ENCODE data around the gene GNL2. TPM values are rescaled to one million over a fixed set of nuclear protein-coding genes. Genes with fewer than 3 reads are reported as not detected.
"Not testable (repeated sequence)": the region's sequence is repeated elsewhere in the genome, so short reads cannot be mapped to it uniquely, and the experiment has no call there.

The GNL2 gene
- total RNA-seq, 1 experiment from 2014 or later = 106 TPM

- no peak overlapping the region for H4K5ac ChIP-seq (ENCODE audit: insufficient read length, low read depth, low read length)
- H4K8ac ChIP-seq (replicated peaks; ENCODE audit: insufficient read length, low read depth, low read length) = no peak overlapping the region
- H3K79me2 ChIP-seq (ENCODE audit: insufficient read depth, low read length) = no peaks in the 10 kb centered on the region
- H4K91ac ChIP-seq (ENCODE audit: insufficient read length, low read depth, low read length) = no peak overlapping the region
- H3K27me3 ChIP-seq (ENCODE audit: insufficient read depth, low read length) = no peaks in the 10 kb centered on the region
- no peak overlapping the region for H2AK5ac ChIP-seq (ENCODE audit: insufficient read length, low read length)
- H2BK120ac ChIP-seq (ENCODE audit: low read depth, low read length, poor library complexity, severe bottlenecking) = no peak overlapping the region
- no peak overlapping the region for H2BK15ac ChIP-seq (ENCODE audit: low read depth, low read length)
- no peak overlapping the region; a peak in 1 of 7 replicates for H3K27ac Mint-ChIP-seq
- H3K36me3 Mint-ChIP-seq (ENCODE audit: insufficient read depth in 1 of 3, low read depth in 3 of 3) = peaks cover 0 to 5% (median 0%) of the 10 kb centered on the region in 3 experiments; a peak in 2 of 7 replicates
- no peak overlapping the region for H3K4me3 Mint-ChIP-seq
- no peak overlapping the region for H2BK20ac ChIP-seq (ENCODE audit: low read depth, low read length, poor library complexity, severe bottlenecking)
- no peaks in the 10 kb centered on the region for H3K79me1 ChIP-seq (ENCODE audit: insufficient read depth, low read depth, low read length, poor library complexity, severe bottlenecking)
- no peak overlapping the region for H3K23ac ChIP-seq (ENCODE audit: insufficient read length, low read depth, low read length)
- H2AFZ ChIP-seq (ENCODE audit: low read length) = no peak overlapping the region
- TF ChIP-seq, protein P1, sequence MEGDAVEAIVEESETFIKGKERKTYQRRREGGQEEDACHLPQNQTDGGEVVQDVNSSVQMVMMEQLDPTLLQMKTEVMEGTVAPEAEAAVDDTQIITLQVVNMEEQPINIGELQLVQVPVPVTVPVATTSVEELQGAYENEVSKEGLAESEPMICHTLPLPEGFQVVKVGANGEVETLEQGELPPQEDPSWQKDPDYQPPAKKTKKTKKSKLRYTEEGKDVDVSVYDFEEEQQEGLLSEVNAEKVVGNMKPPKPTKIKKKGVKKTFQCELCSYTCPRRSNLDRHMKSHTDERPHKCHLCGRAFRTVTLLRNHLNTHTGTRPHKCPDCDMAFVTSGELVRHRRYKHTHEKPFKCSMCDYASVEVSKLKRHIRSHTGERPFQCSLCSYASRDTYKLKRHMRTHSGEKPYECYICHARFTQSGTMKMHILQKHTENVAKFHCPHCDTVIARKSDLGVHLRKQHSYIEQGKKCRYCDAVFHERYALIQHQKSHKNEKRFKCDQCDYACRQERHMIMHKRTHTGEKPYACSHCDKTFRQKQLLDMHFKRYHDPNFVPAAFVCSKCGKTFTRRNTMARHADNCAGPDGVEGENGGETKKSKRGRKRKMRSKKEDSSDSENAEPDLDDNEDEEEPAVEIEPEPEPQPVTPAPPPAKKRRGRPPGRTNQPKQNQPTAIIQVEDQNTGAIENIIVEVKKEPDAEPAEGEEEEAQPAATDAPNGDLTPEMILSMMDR (conservative IDR thresholded peaks at IDR 0.05) = no peak
- no peak overlapping the region for H3K4me2 ChIP-seq (ENCODE audit: insufficient read depth, insufficient read length, low read length)
- H3K27ac ChIP-seq (ENCODE audit: insufficient read length, low read depth, low read length) = no peak overlapping the region
- no peak overlapping the region for H3K14ac ChIP-seq (ENCODE audit: insufficient read depth, low read length)
- H4K20me1 ChIP-seq (ENCODE audit: control insufficient read depth, insufficient read depth, insufficient read length) = no peaks in the 10 kb centered on the region
- H3K9ac ChIP-seq (ENCODE audit: extremely low read depth, insufficient read length, low read length) = no peak overlapping the region
- no peak for DNase-seq
- H3K4me1 ChIP-seq (ENCODE audit: insufficient read depth, low read length) = no peaks in the 10 kb centered on the region
- no peak overlapping the region for H3K18ac ChIP-seq (ENCODE audit: insufficient read length, low read depth, low read length)
- no peaks in the 10 kb centered on the region for H3K9me3 ChIP-seq (ENCODE audit: control insufficient read depth, low read depth, low read length)
- H3K4me1 Mint-ChIP-seq = peaks cover 15 to 18% of the 10 kb centered on the region in 2 experiments
- no peak overlapping the region for H3K56ac ChIP-seq (ENCODE audit: insufficient read length, low read depth, low read length)
- no peak overlapping the region for H2BK12ac ChIP-seq (ENCODE audit: insufficient read length, low read depth, low read length)
- H3K27me3 Mint-ChIP-seq (ENCODE audit: low read depth) = peaks cover 7% of the 10 kb centered on the region
- H3T11ph ChIP-seq (ENCODE audit: low read length) = no peak overlapping the region
- peaks cover 0 to 9% of the 10 kb centered on the region in 2 experiments; a peak in 2 of 5 replicates for H3K9me3 Mint-ChIP-seq
- H3K4ac ChIP-seq (ENCODE audit: low read depth, low read length) = no peak overlapping the region
- peaks cover 7% of the 10 kb centered on the region for H3K23me2 ChIP-seq (ENCODE audit: insufficient read length, low read depth, low read length, poor library complexity, severe bottlenecking)
- no peak overlapping the region for H2BK5ac ChIP-seq (ENCODE audit: insufficient read length, low read length)
These were observed 76.1 kb downstream of the GNL2 start for GRCh38 chr1:37519613-37520012.

DNA sequence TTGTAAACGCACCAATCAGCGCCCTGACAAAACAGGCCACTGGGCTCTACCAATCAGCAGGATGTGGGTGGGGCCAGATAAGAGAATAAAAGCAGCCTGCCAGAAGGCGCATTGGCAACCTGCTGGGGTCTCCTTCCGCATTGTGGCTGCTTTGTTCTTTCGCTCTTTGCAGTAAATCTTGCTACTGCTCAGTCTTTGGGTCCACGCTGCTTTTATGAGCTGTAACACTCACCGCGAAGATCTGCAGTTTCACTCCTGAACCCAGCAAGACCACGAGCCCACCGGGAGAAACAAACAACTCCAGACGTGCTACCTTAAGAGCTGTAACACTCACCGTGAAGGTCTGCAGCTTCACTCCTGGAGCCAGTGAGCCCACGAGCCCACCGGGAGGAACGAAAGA, 76.8 kb downstream of the GNL2 start:
- peaks cover 15 to 18% of the 10 kb centered on the region in 2 experiments for H3K4me1 Mint-ChIP-seq
- not testable (repeated sequence) for H3K4me1 ChIP-seq (ENCODE audit: insufficient read depth, low read length); H4K5ac ChIP-seq (ENCODE audit: insufficient read length, low read depth, low read length); H2BK12ac ChIP-seq (ENCODE audit: insufficient read length, low read depth, low read length); H3K23me2 ChIP-seq (ENCODE audit: insufficient read length, low read depth, low read length, poor library complexity, severe bottlenecking); H3K79me2 ChIP-seq (ENCODE audit: insufficient read depth, low read length); H2BK20ac ChIP-seq (ENCODE audit: low read depth, low read length, poor library complexity, severe bottlenecking); H3K36me3 Mint-ChIP-seq (ENCODE audit: insufficient read depth in 1 of 3, low read depth in 3 of 3); H3K9me3 ChIP-seq (ENCODE audit: control insufficient read depth, low read depth, low read length); H3K9me3 Mint-ChIP-seq; H3K18ac ChIP-seq (ENCODE audit: insufficient read length, low read depth, low read length); H4K91ac ChIP-seq (ENCODE audit: insufficient read length, low read depth, low read length); H3K14ac ChIP-seq (ENCODE audit: insufficient read depth, low read length); H4K8ac ChIP-seq (replicated peaks; ENCODE audit: insufficient read length, low read depth, low read length); H2BK15ac ChIP-seq (ENCODE audit: low read depth, low read length); H3K4ac ChIP-seq (ENCODE audit: low read depth, low read length); H3K4me2 ChIP-seq (ENCODE audit: insufficient read depth, insufficient read length, low read length); H3K56ac ChIP-seq (ENCODE audit: insufficient read length, low read depth, low read length); H2AK5ac ChIP-seq (ENCODE audit: insufficient read length, low read length); H4K20me1 ChIP-seq (ENCODE audit: control insufficient read depth, insufficient read depth, insufficient read length); H3K9ac ChIP-seq (ENCODE audit: extremely low read depth, insufficient read length, low read length); H3T11ph ChIP-seq (ENCODE audit: low read length); H3K27me3 Mint-ChIP-seq (ENCODE audit: low read depth); H2BK5ac ChIP-seq (ENCODE audit: insufficient read length, low read length); DNase-seq; H3K27ac ChIP-seq (ENCODE audit: insufficient read length, low read depth, low read length); H3K79me1 ChIP-seq (ENCODE audit: insufficient read depth, low read depth, low read length, poor library complexity, severe bottlenecking); H2AFZ ChIP-seq (ENCODE audit: low read length); H3K23ac ChIP-seq (ENCODE audit: insufficient read length, low read depth, low read length); H2BK120ac ChIP-seq (ENCODE audit: low read depth, low read length, poor library complexity, severe bottlenecking); H3K4me3 Mint-ChIP-seq; H3K27me3 ChIP-seq (ENCODE audit: insufficient read depth, low read length)
- no CpG with 5 or more reads among the region's 15 CpGs for WGBS (ENCODE audit: extremely low coverage, insufficient read length, low lambda C conversion rate)
- H3K27ac Mint-ChIP-seq = peak overlapping the region; percentile 12 to 59 (median 47); a peak in 2 of 7 replicates

Data from H9 (cell line).